Measurements from ENCODE around the gene BRAT1.

BRAT1 gene

GRCh38 chr7:2523461-2523936 lies 31.8 kb downstream of the BRAT1 start:
- DNase-seq: no peak

- no peak for DNase-seq
Measured at GRCh38 chr7:2522780-2523433, 32.4 kb downstream of the BRAT1 start.

- DNase-seq: peak in 2 of 4 experiments; percentile 20 to 43
Measured at GRCh38 chr7:2521952-2522591, 33.3 kb downstream of the BRAT1 start.

GRCh38 chr7:2521341-2521745 lies 34.0 kb downstream of the BRAT1 start:
- DNase-seq: no peak

DNA sequence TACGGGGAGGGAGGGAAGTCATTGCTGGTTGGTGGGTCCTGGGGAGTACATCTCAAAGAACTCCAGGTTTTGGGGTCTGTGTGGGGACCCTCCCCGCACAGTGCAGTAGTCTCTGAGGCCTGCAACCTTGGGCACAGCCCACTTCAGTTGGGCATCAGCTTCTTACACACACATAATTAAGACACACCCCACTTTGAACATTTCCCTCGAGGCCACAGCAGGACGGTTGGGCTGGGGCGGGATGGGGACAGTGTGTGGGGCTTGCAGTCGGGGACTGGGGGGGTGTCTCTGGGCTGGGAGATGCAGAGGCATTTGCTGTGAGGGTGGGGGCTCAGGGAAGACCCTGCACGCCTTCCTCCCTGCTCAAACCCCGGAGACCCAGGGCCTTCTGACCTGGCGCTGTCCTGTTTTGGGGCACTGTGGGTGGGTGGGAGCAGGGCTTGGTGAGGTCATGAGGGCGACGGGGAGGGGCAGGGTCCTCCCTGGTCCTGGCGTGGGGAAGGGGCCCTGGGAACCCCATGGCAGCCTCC lies 34.5 kb downstream of the BRAT1 start:
- no peak for DNase-seq

DNA sequence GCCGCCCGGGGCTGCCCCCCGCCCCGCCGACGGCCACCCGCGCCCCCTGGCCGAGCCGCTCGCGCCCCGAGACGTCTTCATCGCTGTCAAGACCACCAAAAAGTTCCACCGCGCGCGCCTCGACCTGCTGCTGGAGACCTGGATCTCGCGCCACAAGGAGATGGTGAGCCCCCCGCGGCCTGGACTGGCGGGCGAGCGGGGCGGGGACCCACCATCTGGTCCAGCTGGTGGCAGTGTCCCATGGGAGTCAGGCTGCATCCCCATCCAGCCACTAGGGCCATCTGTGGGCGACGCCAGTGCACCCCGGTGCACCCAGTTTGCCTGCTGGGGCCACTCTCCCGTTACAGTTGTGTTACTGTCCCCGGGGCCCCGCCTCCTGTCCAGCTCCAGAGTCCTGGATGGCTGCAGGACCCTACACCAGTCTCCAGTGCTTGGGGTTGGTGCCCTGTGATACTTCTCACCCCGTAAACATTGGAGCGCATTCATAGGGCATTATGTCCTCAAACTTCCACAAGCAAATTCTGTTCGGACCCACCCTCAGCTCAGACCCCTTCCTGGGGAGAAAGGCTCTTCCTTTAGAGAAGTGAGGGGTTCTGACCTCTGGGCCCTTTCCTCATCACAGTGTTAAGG lies 35.1 kb downstream of the BRAT1 start:
- DNase-seq: no peak

DNA sequence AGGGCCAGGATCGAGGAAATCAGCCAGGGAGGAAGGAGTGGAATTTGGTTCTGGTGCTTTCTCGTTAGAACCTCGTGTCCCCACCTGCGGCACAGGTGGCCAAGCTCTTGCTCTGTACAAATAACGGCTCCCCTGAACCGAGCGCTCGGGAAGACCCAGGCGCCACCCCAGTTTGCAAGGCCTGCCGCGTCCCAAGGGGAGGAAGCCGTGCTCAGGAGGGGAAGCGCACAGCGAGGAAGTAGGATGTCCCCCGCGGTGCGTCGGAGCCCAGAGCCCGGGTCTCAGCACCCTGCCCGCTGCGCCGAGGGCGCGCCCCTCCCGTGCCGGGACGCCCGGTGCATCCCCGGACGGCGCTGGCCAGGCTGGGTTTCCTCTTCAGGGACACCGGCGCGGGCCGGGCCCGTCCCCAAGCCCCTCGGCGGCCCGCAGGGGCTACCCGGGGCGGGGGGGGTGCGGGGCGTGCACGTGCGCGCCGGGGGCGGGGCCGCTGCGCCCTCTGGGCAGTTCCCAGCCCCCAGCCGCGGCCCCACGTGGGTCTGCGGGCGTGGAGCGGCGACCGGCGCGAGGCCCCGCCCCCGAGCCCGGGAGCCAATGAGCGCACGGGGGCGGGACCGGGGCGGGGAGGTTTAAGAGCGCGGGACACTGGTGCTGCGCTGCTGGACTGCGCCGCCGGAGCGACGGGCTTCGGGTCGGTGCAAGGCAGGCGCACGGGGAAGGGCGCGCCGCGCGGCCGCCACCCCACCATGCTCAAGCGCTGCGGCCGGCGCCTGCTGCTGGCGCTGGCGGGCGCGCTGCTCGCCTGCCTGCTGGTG lies 36.0 kb downstream of the BRAT1 start, which contains the start of gene LFNG:
TSS of gene LFNG (plus strand) at position 656 of the 812 bp plus-strand sequence. CDS start at position 744, 88 bp downstream.
- DNase-seq: peak in 3 of 4 experiments; percentile 38 to 75 (median 63)

DNA sequence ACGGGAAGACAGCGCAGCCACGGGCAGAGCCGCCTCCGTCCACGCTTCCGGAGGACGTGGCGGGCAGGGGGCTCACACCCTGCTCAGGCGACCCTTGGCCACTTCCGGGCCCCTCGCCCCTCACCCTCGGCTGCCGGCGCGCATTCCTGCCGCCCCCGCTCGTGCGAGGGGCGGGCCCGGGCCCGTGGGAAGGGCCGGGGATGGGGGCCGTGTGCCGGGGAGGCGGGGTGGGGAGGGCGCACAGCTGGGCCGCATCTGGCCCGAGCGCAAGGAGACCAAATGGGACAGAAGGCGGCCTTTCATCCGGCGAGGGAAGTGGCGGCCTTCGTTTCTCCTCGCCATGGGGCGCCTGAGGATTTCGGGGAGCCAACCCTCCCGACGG lies 36.6 kb downstream of the BRAT1 start:
- DNase-seq: no peak

DNA sequence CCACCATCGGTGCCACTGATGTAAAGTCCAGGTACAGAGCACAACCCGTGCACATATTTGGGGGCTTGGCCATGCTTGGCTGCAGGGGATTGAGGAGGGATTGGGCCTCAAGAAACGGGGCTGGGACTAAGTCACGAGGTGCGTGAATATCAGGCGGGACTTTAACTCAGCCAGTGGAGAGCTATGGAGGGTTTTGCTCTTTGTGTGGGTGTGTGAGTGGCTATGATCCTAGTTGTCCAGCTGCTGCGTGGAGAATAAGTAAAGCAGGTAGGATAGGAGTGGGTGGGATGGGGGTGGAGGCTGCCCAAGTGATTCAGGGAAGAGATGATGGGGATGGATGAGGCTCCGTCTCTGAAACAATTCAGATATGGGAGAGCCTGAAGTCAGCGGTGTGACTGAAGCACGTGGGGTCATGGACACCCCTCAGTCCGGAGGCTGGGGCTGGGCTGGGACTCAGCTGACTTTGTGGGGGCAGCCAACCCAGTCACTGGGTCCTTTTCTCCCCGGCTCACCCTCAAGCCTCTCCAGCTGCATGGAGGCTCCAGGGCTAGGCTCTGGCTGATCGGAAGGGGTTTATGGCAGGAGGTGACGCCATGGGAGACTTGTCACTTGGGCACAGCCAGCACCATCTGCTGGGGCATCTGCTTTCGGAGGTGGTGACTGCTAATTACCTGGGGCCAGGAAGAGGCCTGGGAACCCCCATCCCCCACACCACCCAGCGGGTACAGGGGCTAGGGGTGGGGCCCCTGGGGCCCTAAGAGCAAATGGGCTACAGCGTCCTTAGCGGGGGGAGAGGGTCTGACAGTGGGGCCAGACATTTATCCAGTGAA lies 37.4 kb downstream of the BRAT1 start:
- no peak for DNase-seq

GRCh38 chr7:2517026-2517425 lies 38.3 kb downstream of the BRAT1 start:
- no peak for DNase-seq

GRCh38 chr7:2516194-2516555 lies 39.1 kb downstream of the BRAT1 start:
- no peak for DNase-seq

GRCh38 chr7:2515424-2516193 lies 39.7 kb downstream of the BRAT1 start:
- DNase-seq: no peak

GRCh38 chr7:2514473-2515423 lies 40.6 kb downstream of the BRAT1 start:
- no peak for DNase-seq

- DNase-seq: no peak
Measured at GRCh38 chr7:2513702-2514101, 41.6 kb downstream of the BRAT1 start.

DNA sequence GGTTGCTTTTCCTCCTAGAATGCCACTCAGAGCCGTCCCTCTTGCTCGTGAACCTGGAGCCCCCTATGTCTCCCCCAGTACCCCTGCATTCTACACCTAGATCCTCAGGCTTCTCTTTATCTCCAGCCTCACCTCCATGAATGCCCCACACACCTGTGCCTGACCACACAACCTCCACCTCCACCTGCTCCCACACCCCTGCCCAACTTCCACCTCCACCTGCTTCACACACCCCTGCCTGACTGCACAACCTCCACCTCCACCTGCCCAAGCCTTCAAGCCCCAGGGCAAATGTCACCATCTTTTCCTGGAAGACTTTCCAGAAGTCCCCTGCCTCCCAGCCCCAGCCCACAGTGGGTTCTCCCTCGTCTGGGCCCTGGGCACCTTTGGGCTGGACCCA lies 42.6 kb downstream of the BRAT1 start:
- DNase-seq: no peak

- DNase-seq: no peak
Measured at GRCh38 chr7:2512179-2512661, 43.1 kb downstream of the BRAT1 start.

DNA sequence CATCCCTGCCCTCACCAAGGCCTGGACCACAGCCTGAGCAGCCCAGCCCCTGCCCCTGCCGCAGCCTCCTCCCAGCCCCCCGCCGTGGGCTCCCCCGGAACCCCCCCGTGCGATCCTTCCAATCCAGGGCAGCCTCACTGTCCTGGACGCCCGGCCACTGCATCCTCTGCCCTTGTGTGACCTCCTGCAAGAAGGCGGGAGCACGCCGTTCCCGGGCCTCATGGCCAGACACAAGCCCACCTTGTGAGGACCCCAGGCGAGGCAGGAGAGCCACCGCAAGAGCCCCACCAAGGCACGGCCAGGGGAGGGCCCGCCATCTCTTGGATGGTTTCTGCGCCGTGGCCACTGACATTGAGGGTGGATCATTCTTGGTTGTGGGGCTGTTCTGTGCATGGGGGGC lies 43.6 kb downstream of the BRAT1 start:
- DNase-seq: no peak

GRCh38 chr7:2510909-2511768 lies 44.2 kb downstream of the BRAT1 start:
- DNase-seq: peak in 2 of 4 experiments; percentile 51 to 66

All from activated naive CD4-positive, alpha-beta T cell (primary cell).